Effector memory CD8-positive, alpha-beta T cell (primary cell): ENCODE measurements around the gene NDUFAF2.
"Not testable (repeated sequence)": the region's sequence is repeated elsewhere in the genome, so short reads cannot be mapped to it uniquely, and the experiment has no call there.

Source experiments
- ATAC-seq: fragments of 150-1000 bp; cut with Tn5 transposase; replicated peaks from 2 replicates; pipeline ENCODE4 v1.10.0; 2021; ENCODE audit warnings: mild to moderate bottlenecking, moderate library complexity
- DNase-seq, 3 experiments: peaks; one replicate each; pipeline ENCODE4 v3.0.0; 2021
- H3K27ac Mint-ChIP-seq, 2 donors: one replicate each; pipeline ENCODE4 v1.8.0; 2022; ENCODE audit warnings: mild to moderate bottlenecking in 2 of 2, mixed read lengths in 2 of 2, moderate library complexity in 2 of 2
- H3K27me3 Mint-ChIP-seq, 2 donors: one replicate each; pipeline ENCODE4 v1.8.0; 2022; ENCODE audit warnings: mixed read lengths in 2 of 2
- H3K36me3 Mint-ChIP-seq: one replicate; pipeline ENCODE4 v1.8.0; 2022; ENCODE audit warnings: mild to moderate bottlenecking, moderate library complexity, mixed read lengths; ENCODE audit not compliant: insufficient read depth
- H3K4me1 Mint-ChIP-seq, 2 donors: one replicate each; pipeline ENCODE4 v1.8.0; 2022; ENCODE audit warnings: low read depth in 2 of 2, mixed read lengths in 2 of 2
- H3K4me3 Mint-ChIP-seq, 2 donors: one replicate each; pipeline ENCODE4 v1.8.0; 2022; ENCODE audit warnings: mild to moderate bottlenecking in 2 of 2, mixed read lengths in 2 of 2, moderate library complexity in 2 of 2
- H3K9me3 Mint-ChIP-seq, 2 donors: one replicate each; pipeline ENCODE4 v1.8.0; 2022; ENCODE audit warnings: mixed read lengths in 2 of 2

NDUFAF2 gene

DNA sequence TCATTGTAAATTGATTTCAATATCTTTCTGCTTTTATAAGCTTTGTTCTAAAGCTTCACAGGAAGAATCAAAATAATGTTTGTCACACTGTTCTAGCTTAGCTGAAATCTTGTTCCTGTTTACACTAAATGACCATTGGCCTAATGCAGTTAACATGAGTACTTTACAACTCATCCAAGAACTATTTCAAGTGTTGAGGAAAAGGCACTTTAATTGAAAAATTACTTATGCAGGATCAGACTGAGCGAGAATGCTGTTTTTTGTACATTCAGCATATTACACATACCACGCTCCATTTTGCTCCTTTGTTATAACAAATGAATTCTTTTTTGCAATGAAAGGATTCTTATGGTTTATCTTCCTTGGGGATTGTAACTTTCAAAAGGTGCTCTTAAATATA lies 239.7 kb downstream of the NDUFAF2 start:
- Mint-ChIP-seq H3K27me3 (peaks cover 12 to 31% of the 10 kb centered on the region in 2 donors), H3K9me3 (peaks cover 0 to 3% of the 10 kb centered on the region in 2 donors), H3K4me1 (no peaks in the 10 kb centered on the region), H3K27ac (no peak overlapping the region), H3K4me3 (no peak overlapping the region), H3K36me3 (no peaks in the 10 kb centered on the region)
- ATAC-seq = no peak
- no peak for DNase-seq

DNA sequence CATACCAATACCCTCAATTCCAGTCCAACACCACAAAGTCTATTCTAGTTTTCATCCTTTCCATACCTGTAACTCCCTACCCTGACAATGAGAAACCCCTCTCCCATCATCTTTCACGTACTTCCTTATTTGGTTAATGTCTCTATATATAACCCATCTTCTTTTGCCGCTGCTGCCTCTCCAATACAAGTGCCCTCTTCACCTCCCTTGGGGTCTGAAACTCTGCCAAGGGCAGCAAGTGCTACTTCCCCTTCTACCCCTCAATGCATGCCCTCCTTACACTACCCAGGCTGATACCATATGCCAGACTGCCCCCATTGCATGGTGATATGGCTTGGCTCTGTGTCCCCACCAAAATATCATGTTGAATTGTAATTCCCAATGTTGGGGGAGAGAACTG lies 241.6 kb downstream of the NDUFAF2 start:
- ATAC-seq = no peak

DNA sequence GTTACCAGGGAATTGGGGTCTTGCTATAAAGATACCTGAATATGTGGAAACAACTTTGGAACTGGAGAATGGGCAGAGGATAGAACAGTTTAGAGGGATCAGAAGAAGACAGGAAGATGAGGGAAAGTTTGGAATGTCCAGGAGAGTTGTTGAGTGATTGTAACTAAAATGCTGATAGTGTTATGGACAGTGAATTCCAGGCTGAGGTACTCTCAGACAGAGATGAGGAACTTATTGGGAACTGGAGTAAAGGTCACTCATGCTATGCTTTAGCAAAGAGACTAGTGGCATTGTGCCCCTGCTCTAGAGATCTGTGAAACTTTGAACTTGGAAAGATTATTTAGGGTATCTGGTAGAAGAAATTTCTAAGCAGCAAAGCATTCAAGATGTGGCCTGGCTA lies 242.3 kb downstream of the NDUFAF2 start:
- H3K4me1 Mint-ChIP-seq, H3K36me3 Mint-ChIP-seq, H3K27ac Mint-ChIP-seq, H3K9me3 Mint-ChIP-seq, H3K4me3 Mint-ChIP-seq, ATAC-seq, DNase-seq: not testable (repeated sequence)
- peaks cover 29 to 36% of the 10 kb centered on the region in 2 donors for H3K27me3 Mint-ChIP-seq

More for the DNA sequence above, 241.6 kb downstream of the NDUFAF2 start:
- H3K4me1 Mint-ChIP-seq = no peaks in the 10 kb centered on the region
- peaks cover 0 to 3% of the 10 kb centered on the region in 2 donors for H3K9me3 Mint-ChIP-seq
- no peak for DNase-seq
- peaks cover 24 to 36% of the 10 kb centered on the region in 2 donors for H3K27me3 Mint-ChIP-seq
- H3K36me3 Mint-ChIP-seq = no peaks in the 10 kb centered on the region
- H3K27ac Mint-ChIP-seq = no peak overlapping the region
- no peak overlapping the region for H3K4me3 Mint-ChIP-seq

DNA sequence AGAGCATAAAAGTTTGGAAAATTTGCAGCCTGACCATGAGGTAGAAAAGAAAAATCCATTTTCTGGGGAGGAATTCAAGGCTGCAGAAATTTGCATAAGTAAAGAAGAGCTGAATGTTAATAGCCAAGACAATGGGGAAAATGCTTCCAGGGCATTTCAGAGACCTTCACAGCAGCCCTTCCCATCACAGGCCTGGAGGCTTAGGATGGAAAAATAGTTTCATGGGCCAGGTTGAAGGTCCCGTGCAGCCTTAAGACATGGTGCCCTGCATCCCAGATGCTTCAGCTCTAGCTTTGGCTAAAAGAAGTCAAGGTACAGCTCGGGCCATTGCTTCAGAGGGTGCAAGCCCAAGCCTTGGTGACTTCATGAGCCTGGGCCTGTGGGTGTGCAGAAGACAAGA lies 242.8 kb downstream of the NDUFAF2 start:
- H3K4me1 Mint-ChIP-seq, H3K9me3 Mint-ChIP-seq, H3K27ac Mint-ChIP-seq, H3K36me3 Mint-ChIP-seq, ATAC-seq, DNase-seq, H3K4me3 Mint-ChIP-seq: not testable (repeated sequence)
- peaks cover 29 to 36% of the 10 kb centered on the region in 2 donors for H3K27me3 Mint-ChIP-seq

DNA sequence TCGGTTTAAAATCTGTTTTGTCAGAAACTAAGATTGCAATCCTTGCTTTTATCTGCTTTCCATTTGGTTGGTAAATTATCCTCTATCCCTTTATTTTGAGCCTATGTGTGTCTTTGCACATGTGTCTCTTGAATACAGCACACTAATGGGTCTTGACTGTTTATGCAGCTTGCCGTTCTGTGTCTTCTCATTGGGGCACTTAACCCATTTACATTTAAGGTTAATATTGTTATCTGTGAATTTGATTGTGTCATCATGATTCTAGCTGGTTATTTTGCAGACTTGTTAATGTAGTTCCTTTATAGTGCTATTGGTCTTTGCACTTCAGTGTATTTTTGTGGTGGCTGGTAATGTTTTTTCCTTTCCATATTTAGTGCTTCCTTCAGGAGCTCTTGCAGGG lies 253.6 kb downstream of the NDUFAF2 start:
- peaks cover 5 to 25% of the 10 kb centered on the region in 2 donors for H3K9me3 Mint-ChIP-seq
- H3K36me3 Mint-ChIP-seq = peaks cover 3% of the 10 kb centered on the region
- no peak overlapping the region for H3K4me3 Mint-ChIP-seq
- ATAC-seq = no peak
- DNase-seq = no peak
- H3K27ac Mint-ChIP-seq = no peak overlapping the region
- no peaks in the 10 kb centered on the region for H3K4me1 Mint-ChIP-seq
- H3K27me3 Mint-ChIP-seq = peaks cover 43 to 55% of the 10 kb centered on the region in 2 donors

DNA sequence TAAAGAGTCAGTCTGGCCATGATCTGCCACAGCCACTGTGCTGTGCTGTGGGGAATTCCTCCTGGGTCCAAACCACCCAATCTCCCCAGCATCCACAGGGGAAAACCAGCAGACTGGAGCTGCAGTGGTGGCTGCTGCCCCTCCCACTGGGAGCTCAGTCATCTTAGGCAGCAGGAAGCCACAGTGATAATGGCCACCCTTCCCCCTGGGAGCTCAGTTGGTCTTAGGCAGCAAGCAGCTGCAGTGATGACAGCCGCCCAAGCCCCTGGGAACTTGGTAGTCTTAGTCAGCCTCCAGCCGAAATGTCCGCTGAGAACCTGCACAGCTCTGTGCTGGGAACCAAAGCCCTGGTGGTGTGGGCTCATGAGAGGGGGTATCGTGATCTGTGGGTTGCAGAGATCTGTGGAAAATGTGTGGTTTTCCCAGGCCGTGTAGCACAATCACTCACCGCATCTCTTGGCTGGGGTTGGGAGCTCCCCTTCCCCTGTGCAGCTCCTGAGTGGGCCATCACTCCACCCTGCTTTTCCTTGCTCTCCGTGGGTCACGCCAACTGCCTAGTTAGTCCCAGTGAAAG lies 255.7 kb downstream of the NDUFAF2 start:
- DNase-seq (no peak), ATAC-seq (no peak)
- Mint-ChIP-seq H3K9me3 (peaks cover 5 to 25% of the 10 kb centered on the region in 2 donors), H3K4me3 (no peak overlapping the region), H3K4me1 (no peaks in the 10 kb centered on the region), H3K36me3 (peaks cover 3% of the 10 kb centered on the region), H3K27ac (no peak overlapping the region), H3K27me3 (peaks cover 44 to 60% of the 10 kb centered on the region in 2 donors)

- Mint-ChIP-seq H3K36me3 (peaks cover 3% of the 10 kb centered on the region), H3K4me1 (no peaks in the 10 kb centered on the region), H3K27ac (no peak overlapping the region), H3K27me3 (peaks cover 54 to 66% of the 10 kb centered on the region in 2 donors), H3K4me3 (no peak overlapping the region), H3K9me3 (peaks cover 5 to 25% of the 10 kb centered on the region in 2 donors)
- DNase-seq (no peak), ATAC-seq (no peak)
Measured at GRCh38 chr5:61202213-61202612, 257.2 kb downstream of the NDUFAF2 start.
